Urinary bladder (tissue), 4 donors: ENCODE measurements around the gene NCK2. TPM values are rescaled to one million over a fixed set of nuclear protein-coding genes. Genes with fewer than 3 reads are reported as not detected.

Source experiments
- DNase-seq: peaks from one replicate; pipeline ENCODE4 v3.0.0-alpha.2; 2015; ENCODE audit errors: extremely low spot score
- H3K27ac ChIP-seq: one replicate; pipeline ENCODE4 v1.5.1; 2013; ENCODE audit warnings: low read depth, mild to moderate bottlenecking, moderate library complexity
- H3K36me3 ChIP-seq: one replicate; pipeline ENCODE4 v1.6.1; 2013; ENCODE audit warnings: mild to moderate bottlenecking, moderate library complexity; ENCODE audit not compliant: insufficient read depth
- H3K4me1 ChIP-seq: one replicate; pipeline ENCODE4 v1.6.1; 2013; ENCODE audit warnings: mild to moderate bottlenecking, moderate library complexity; ENCODE audit not compliant: insufficient read depth
- H3K4me3 ChIP-seq: one replicate; pipeline ENCODE4 v1.5.1; 2013; ENCODE audit warnings: low read depth, low read length
- WGBS: extraction: QIAGEN DNeasy Blood & Tissue Kit; methylation state at CpG from one replicate; pipeline ENCODE4 v1.1.7; 2013; 5-methylcytosine and 5-hydroxymethylcytosine counted together
- polyA plus RNA-seq: library from polyadenylated mRNA; stranded (reverse); fragments of 200-250 nt; gene quantifications from one replicate; pipeline ENCODE4 v1.2.3, GENCODE V29; 2013
- total RNA-seq: library from RNA; depleted of rRNA; stranded (reverse); fragments of >200 nt; gene quantifications from one replicate; pipeline ENCODE4 v1.2.3, GENCODE V29; 2014
- donor health status: healthy with polysubstance abuse.
- donor health status: healthy.

Gene NCK2
- total and polyA plus RNA-seq, 2 donors, result 31.5 to 64.8 TPM

DNA sequence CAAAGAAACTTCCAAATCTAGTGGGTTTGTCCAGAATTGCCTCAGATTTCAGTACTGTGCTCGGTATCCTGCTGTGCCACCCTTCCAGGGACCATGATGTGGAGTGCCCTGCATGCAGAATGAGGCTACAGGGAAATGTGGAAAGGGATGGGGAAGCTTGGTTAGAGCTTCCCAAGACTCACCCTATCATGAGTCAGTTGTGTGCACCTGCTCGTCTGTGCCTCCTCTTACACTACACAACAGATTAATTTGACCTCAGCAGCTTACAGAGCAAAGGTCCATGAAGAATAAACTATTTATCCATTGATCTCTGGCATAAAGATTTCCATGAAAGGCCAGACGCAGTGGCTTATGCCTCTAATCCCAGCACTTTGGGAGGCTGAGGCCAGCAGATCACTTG, 21.3 kb upstream of the NCK2 start:
- Histone ChIP-seq H3K36me3 (no peaks in the 10 kb centered on the region), H3K4me1 (no peaks in the 10 kb centered on the region), H3K27ac (no peak overlapping the region), H3K4me3 (no peak overlapping the region)
- no peak for DNase-seq
- 90% methylated on average over 3 of the region's 3 CpGs for WGBS

DNA sequence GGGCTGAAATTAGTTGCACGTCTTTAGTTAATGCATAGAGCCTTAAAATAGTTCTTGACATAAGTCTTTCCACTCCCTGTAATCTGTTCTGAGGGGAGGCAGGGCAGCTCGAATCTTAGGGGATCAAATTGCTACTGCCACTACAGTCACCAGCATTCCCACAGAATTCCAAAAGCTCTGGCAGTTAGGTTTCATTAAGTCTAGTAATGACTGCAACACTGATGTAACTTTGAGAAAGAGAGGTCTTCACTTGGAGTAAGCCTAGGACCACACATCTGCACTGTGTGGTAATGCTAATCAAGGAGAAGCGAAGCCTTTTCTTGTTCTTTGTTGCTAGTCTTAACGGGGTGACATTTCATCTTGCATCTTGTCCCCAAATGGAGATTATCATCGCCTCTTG, 19.3 kb upstream of the NCK2 start:
- no peak overlapping the region for H3K27ac ChIP-seq
- H3K4me1 ChIP-seq, result no peaks in the 10 kb centered on the region
- DNase-seq, result no peak
- no peak overlapping the region for H3K4me3 ChIP-seq
- 70% methylated on average over 5 of the region's 5 CpGs for WGBS
- no peaks in the 10 kb centered on the region for H3K36me3 ChIP-seq

DNA sequence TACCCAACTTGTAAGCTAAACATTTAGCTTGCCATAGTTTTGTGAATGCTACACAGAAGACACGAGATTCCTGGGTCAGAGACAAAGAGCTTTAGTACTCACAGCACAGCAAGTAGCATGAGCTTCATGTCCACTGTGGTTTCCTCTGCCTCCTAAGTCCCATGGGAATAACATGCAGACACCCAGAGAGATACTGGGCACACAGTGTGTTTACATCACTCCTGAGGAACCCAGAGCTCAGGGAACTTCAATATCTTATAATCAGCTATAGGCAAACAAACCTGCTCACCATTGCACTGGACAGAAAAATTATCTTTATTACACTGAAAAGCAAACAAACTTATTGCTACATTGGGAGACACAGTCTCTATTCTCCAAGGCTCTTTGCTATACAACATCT, 14.5 kb upstream of the NCK2 start:
- DNase-seq, result no peak
- WGBS, result 87% methylated on average over 1 of the region's 1 CpG

DNA sequence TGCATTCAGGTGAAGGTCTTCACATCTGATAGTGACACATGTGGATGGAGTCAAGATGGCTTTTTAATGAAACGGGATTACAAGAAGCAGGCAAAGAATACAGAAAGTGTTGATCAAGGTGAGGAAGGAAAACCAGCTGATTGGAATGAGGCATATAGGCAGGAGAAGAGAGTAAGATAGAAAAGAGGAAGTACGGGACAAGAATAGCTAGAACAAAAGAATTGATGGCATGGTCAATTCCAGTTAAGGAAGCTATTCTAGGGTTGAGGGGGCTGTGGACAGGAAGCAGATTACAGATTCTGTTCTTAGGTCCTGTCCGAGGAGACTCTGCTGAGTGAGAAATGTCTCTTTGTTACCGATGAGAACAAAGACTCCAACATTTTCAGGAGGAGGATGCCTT, 13.2 kb upstream of the NCK2 start:
- H3K4me1 ChIP-seq, result no peaks in the 10 kb centered on the region
- H3K4me3 ChIP-seq, result no peak overlapping the region
- no peak overlapping the region for H3K27ac ChIP-seq
- WGBS, result 72% methylated on average over 4 of the region's 4 CpGs
- H3K36me3 ChIP-seq, result no peaks in the 10 kb centered on the region
- no peak for DNase-seq

More for the DNA sequence above, 14.5 kb upstream of the NCK2 start:
- H3K27ac ChIP-seq, result no peak overlapping the region
- no peaks in the 10 kb centered on the region for H3K36me3 ChIP-seq
- H3K4me1 ChIP-seq, result no peaks in the 10 kb centered on the region
- no peak overlapping the region for H3K4me3 ChIP-seq

DNA sequence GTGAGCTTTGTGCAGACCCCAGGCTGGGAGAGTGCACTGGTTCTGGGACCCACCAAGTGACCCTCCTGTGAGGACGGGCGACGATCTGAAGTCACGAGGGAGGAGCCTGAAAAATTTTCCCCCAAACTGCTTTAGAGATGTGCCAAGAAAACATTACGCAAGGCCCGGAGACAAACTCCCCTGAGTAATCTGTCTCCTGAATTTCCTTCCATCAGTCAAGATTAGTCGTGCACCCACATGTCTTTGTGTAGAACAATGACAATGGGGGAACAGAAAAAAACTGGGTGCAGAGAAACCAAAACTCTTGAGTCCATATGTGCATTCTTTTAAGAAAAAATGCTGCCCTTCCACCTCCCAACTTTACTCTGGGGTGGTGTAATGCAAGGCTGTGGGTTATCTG, 12.6 kb upstream of the NCK2 start:
- no peak for DNase-seq
- no peaks in the 10 kb centered on the region for H3K36me3 ChIP-seq
- no peak overlapping the region for H3K4me3 ChIP-seq
- no peaks in the 10 kb centered on the region for H3K4me1 ChIP-seq
- 62% methylated on average over 7 of the region's 7 CpGs for WGBS
- no peak overlapping the region for H3K27ac ChIP-seq

DNA sequence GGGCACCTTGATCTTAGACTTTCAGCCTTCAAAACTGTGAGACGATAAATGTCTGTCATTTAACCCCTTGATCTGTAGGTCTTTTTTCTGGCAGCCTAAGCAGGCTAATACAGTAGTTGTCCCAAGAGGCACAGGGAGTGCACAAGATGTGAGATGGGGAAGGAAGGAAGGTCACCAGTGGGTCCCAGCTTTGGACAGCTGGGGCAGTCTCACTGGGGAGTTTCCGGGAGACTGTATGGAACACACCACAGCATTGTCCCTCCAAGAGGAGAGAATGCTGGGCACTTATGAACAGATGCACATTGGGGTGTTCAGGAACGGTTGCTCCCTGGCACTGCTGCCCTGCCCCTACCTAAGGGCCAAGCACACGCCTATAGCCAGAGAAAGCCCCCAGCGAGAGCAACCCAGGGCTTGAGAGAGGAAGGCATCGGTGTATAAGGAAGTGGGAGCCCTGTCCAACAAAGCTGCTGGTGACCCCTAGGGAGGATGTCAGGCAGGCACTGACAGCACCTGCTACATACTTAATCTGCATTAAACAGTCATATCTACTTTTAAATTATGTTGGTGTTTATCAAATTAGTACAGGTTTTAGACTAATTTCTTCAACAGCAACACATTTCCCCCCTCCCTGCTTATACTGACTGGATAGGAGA, 11.6 kb upstream of the NCK2 start:
- no peak overlapping the region for H3K4me3 ChIP-seq
- no peaks in the 10 kb centered on the region for H3K36me3 ChIP-seq
- DNase-seq, result no peak
- H3K27ac ChIP-seq, result no peak overlapping the region
- H3K4me1 ChIP-seq, result no peaks in the 10 kb centered on the region
- 77% methylated on average over 6 of the region's 6 CpGs for WGBS

DNA sequence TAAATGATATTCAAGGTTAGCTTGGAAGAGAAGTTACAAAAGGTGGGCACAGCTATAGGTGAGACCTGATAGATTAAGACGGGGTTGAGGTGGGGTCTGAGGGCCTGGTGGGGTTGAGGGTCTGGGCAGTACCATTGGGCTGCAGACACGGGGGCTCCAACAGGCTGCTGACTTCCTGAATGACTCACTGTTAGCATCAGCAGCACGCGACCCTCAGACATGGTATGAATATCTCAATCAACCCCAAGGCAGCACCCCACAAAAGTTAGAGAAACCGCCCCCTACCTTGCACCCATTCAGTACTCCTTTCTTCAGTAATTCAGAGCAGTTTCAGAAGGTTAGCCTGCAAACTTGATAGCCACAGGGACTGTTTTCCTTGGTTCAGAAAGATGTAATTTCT, 10.8 kb upstream of the NCK2 start:
- no peak for DNase-seq
- Histone ChIP-seq H3K4me3 (no peak overlapping the region), H3K27ac (no peak overlapping the region)

DNA sequence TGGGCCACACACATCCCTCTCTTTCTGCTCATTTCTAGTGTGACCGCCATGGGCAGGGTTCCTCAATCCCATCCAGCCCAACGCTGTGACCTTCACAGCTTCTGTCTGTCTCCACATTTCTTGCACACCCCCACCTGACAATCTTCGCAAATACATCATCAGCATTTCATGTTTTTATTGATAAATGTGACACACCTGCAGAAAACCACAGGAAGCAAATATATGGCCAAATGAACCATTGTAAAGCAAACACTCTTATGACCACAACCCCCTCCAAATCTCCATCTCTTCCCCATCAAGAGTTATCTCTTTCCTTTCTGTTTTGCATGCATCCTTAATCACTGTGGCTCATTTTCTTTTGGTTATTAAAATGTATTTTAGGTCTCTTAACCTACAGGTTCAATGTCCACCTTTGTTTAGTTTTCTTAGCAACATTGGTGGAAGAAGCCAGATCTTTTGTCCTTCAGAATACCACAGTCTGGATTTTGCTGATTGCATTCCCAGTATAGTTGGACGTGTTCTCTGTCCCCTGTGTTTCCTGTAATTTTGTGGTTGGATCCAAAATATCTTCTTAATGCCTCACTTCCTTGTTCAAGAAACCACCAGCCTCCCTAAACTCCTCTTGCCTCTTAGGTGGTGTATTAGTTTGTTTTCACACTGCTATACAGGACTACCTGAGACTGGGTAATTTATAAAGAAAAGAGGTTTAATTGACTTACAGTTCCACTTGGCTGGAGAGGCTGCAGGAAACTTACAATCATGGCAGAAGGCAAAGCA, 9.8 kb upstream of the NCK2 start:
- H3K4me3 ChIP-seq, result no peak overlapping the region
- H3K27ac ChIP-seq, result no peak overlapping the region
- no peaks in the 10 kb centered on the region for H3K4me1 ChIP-seq
- no peak for DNase-seq
- H3K36me3 ChIP-seq, result no peaks in the 10 kb centered on the region
- 85% methylated on average over 4 of the region's 4 CpGs for WGBS

More for the DNA sequence above, 10.8 kb upstream of the NCK2 start:
- WGBS, result 83% methylated on average over 5 of the region's 5 CpGs
- Histone ChIP-seq H3K36me3 (no peaks in the 10 kb centered on the region), H3K4me1 (no peaks in the 10 kb centered on the region)

DNA sequence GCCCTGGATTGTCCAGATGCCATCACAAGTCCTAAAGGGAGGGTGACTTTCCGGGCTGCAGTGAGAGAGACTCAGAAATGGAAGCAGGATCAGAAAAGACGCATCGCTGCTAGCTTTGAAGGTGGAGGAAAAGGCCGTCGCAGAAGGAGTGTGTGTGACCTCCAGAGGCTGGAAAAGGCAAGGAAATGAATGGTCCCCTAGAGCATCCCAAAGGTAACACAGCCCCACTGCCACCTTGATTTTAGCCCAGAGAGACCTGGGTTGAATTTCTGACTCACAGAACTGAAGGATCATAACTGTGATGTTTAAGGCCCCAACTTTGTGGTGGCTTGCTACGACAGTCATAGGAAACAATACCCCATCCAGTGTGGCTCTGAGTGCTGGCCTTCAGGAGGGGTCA, 8.6 kb upstream of the NCK2 start:
- DNase-seq, result no peak
- H3K36me3 ChIP-seq, result no peaks in the 10 kb centered on the region
- H3K4me3 ChIP-seq, result no peak overlapping the region
- no peak overlapping the region for H3K27ac ChIP-seq
- no peaks in the 10 kb centered on the region for H3K4me1 ChIP-seq
- WGBS, result 92% methylated on average over 6 of the region's 6 CpGs

DNA sequence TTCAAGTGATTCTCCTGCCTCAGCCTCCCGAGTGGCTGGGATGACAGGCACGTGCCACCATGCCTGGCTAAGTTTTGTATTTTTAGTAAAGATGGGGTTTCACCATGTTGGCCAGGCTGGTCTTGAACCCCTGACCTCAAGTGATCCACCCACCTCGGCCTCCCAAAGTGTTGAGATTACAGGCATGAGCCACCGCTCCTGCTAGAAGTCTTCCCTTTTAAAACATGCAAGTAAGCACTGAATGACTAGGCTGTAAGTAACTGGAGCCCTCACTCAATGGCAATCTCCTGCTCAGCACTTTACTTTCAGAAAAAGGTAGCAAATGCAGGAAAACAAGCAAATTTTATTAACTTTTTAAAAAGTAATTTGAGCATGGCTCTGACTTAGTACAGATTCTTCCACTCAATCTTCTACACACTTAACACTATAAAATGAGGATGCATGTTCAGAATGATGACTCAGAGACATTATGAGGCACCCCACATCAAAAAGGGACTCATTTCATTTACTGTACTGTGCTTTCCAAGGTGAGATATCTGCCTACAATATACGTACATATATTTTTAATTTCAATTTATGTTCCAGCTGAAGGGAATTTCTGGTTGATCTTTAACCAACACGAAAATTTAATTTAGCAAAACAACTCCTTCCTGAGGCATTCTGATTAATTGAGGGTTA, 6.6 kb upstream of the NCK2 start:
- no peak for DNase-seq
- Histone ChIP-seq H3K27ac (no peak overlapping the region), H3K36me3 (no peaks in the 10 kb centered on the region), H3K4me1 (no peaks in the 10 kb centered on the region), H3K4me3 (no peak overlapping the region)
- WGBS, result 86% methylated on average over 6 of the region's 6 CpGs

DNA sequence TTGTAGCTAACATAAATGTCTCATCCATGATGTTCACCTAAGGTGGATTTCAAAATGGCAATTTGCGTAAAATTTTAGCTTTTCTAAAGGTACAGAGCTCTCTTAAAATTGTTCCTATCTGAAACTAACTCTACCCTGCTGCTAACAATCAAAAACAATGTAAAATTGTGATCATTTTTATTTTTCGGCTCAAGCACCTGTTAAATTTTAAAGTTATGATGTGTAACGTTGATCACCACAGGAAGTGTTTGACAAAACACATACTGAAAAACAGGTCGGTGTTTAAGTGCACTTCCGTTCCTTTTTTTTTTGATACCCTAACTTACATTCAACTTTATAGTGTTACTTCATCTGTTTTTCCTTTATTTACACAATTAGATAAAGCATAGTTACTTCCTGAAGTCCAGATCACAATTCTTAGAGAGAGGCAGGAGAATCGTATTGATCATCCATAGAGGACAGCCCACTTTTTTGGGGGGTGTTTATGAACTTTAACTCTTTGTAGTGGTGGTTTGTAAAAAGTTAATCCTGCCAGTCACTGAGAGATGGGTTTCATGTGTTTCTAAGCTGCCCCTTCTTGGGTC, 6.0 kb upstream of the NCK2 start:
- H3K27ac ChIP-seq, result no peak overlapping the region
- DNase-seq, result no peak
- WGBS, result 68% methylated on average over 6 of the region's 6 CpGs

DNA sequence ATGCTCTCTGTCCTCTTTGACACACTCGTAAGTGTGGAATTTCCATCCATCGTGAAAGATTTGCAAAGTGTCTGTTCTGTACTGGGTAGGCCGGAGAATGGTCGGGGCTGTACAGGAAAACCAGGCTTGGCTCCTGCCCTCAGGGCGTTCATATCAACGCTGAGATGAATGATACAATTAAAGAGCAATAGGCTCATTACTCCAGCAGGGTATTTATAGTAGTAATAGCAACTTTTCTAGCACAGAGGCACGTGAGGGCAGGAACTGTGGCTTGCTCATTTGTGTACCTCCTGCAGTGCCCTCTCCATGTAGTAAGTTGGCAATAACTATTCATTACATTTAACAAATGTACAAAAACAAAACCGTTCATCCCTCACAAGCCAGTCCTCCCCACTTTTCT, 5.3 kb upstream of the NCK2 start:
- Histone ChIP-seq H3K4me3 (no peak overlapping the region), H3K4me1 (no peaks in the 10 kb centered on the region), H3K27ac (no peak overlapping the region), H3K36me3 (no peaks in the 10 kb centered on the region)
- WGBS, result 83% methylated on average over 8 of the region's 8 CpGs
- DNase-seq, result no peak

More for the DNA sequence above, 6.0 kb upstream of the NCK2 start:
- Histone ChIP-seq H3K36me3 (no peaks in the 10 kb centered on the region), H3K4me3 (no peak overlapping the region), H3K4me1 (no peaks in the 10 kb centered on the region)

DNA sequence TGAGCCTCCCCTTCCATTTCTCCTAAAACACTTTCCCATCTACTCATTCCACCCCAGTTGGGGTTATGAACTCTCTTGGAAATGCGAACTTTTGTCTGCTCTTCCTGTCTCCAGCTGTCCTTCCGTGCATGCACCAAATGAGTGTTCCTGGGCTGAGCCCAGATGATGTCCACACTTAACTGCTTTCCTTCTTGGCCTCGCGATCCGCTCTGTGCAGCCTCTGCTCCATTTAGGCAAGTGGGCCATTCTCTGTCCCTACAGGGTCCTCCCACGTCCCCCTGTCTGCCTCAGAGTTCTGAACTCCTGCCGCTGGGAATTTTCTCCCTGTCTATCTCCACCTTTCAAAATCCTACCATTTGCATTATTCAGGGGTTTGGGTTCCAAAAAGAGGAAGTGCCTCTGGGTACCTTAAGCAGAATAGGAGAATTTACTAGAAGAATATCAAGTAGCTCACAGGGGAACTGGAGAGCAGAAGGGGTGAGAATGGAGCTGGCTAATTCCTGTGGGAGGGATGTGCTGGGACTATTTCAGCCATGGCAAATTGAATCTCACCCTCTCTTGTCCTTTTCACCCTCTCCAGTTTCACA, 4.7 kb upstream of the NCK2 start:
- Histone ChIP-seq H3K4me1 (no peaks in the 10 kb centered on the region), H3K36me3 (no peaks in the 10 kb centered on the region), H3K27ac (no peak overlapping the region), H3K4me3 (no peak overlapping the region)
- DNase-seq, result no peak
- whole genome bisulfite sequencing, result 93% methylated on average over 7 of the region's 7 CpGs
